GM12892 (cell line): ENCODE measurements around the gene CAV2.

ENCODE experiments used
- POLR2A ChIP-seq: IDR thresholded peaks from 2 replicates; pipeline ENCODE4 v1.6.1; 2011; ENCODE audit warnings: low read depth, low read length, control low read depth
- POLR2AphosphoS5 ChIP-seq: IDR thresholded peaks from 2 replicates; pipeline ENCODE4 v1.6.1; 2011; ENCODE audit warnings: low read depth, low read length, control low read depth

- TF ChIP-seq POLR2AphosphoS5, result no peak
- peak; percentile 41; the same call in 1 of the 2 replicates for TF ChIP-seq POLR2A
Measured at GRCh38 chr7:116511552-116512519, 12.3 kb downstream of the CAV2 start.
